ENCODE data around the gene TMEM52.

- TF ChIP-seq CTCF (IDR thresholded peaks at IDR 0.05), result no peak
- no peak for TF ChIP-seq POLR2AphosphoS5 (IDR thresholded peaks at IDR 0.05)
- no peak for TF ChIP-seq POLR2A (IDR thresholded peaks at IDR 0.05)
These were observed 39.0 kb upstream of the TMEM52 start for GRCh38 chr1:1958071-1958541.
